B cell (primary cell): ENCODE measurements around the gene SMAP1. TPM values are rescaled to one million over a fixed set of nuclear protein-coding genes. Genes with fewer than 3 reads are reported as not detected.

Source experiments
- ATAC-seq: fragments of 200-7000 bp; cut with Tn5 transposase; one replicate; pipeline ENCODE4 v1.10.0; 2021; ENCODE audit warnings: low read depth, mild to moderate bottlenecking, moderate number of reproducible peaks, moderate library complexity
- CTCF ChIA-PET: fragments of 350-600 bp; sonication (Branson Sonifier 250); formaldehyde crosslinking; loops from one replicate; lab custom pipeline; 2021; ENCODE audit warnings: antibody characterized with exemption, inconsistent platforms; lab: Charles Lee
- POLR2A ChIA-PET: fragments of 350-600 bp; sonication (Branson Sonifier 250); formaldehyde crosslinking; loops from one replicate; lab custom pipeline; 2021; ENCODE audit warnings: antibody characterized with exemption; lab: Charles Lee
- DNase-seq: peaks from one replicate; pipeline ENCODE4 v3.0.0; 2013
- H2AFZ ChIP-seq: 2 replicates; pipeline ENCODE4 v1.6.1; 2012; ENCODE audit warnings: mild to moderate bottlenecking, low read depth, low read length; ENCODE audit not compliant: insufficient read depth, poor library complexity, severe bottlenecking
- H3K27ac ChIP-seq, 2 donors: 1 replicate in 1 of 2; 2 replicates in 1 of 2; pipeline ENCODE4 v1.5.1; 2012 to 2013; ENCODE audit warnings: low read length in 2 of 2, mild to moderate bottlenecking in 2 of 2, moderate library complexity in 1 of 2
- H3K27me3 ChIP-seq, 4 experiments: fragments of 200-600 bp in 1 of 4; sonication (generic) in 1 of 4; replicated peaks in 1 of 4; 1 replicate in 2 of 4; 2 replicates in 2 of 4; pipeline versions ENCODE4 v1.6.1 to v1.7.0; 2013 to 2016; ENCODE audit warnings: low read length in 3 of 4, mild to moderate bottlenecking in 2 of 4, mixed read lengths in 1 of 4, moderate library complexity in 1 of 4; ENCODE audit not compliant: insufficient read depth in 4 of 4, control insufficient read depth in 3 of 4; ENCODE audit errors: control extremely low read depth in 1 of 4
- H3K36me3 ChIP-seq, 2 experiments: replicated peaks in 1 of 2; 1 replicate in 1 of 2; 2 replicates in 1 of 2; pipeline versions ENCODE4 v1.6.1 to v1.7.1; 2013; ENCODE audit warnings: low read length in 1 of 2; ENCODE audit not compliant: insufficient read depth in 2 of 2, control insufficient read depth in 1 of 2; ENCODE audit errors: control extremely low read depth in 1 of 2, extremely low read depth in 1 of 2
- H3K4me1 ChIP-seq, 2 donors: fragments of 200-600 bp in 1 of 2; sonication (generic) in 1 of 2; 1 replicate in 1 of 2; 2 replicates in 1 of 2; pipeline versions ENCODE4 v1.5.1 to v1.6.1; 2013 to 2017; ENCODE audit warnings: low read length in 2 of 2; ENCODE audit not compliant: control insufficient read depth in 2 of 2, insufficient read depth in 2 of 2
- H3K4me2 ChIP-seq: replicated peaks from 2 replicates; pipeline ENCODE3; 2012; ENCODE audit warnings: mild to moderate bottlenecking, low read depth, low read length; ENCODE audit not compliant: poor library complexity, severe bottlenecking
- H3K4me3 ChIP-seq, 5 experiments: fragments of 200-600 bp in 1 of 5; sonication (generic) in 1 of 5; 1 replicate in 3 of 5; 2 replicates in 2 of 5; pipeline versions ENCODE4 v1.5.1 to v1.7.0; 2011 to 2016; ENCODE audit warnings: low read length in 4 of 5, mild to moderate bottlenecking in 4 of 5, low read depth in 2 of 5, control low read depth in 1 of 5, moderate library complexity in 1 of 5; ENCODE audit not compliant: insufficient read depth in 1 of 5; ENCODE audit errors: control extremely low read depth in 1 of 5, extremely low read depth in 1 of 5
- H3K79me2 ChIP-seq: fragments of 200-600 bp; sonication (generic); one replicate; pipeline ENCODE4 v1.6.0; 2016; ENCODE audit warnings: low read length; ENCODE audit not compliant: control insufficient read depth, insufficient read depth
- H3K9ac ChIP-seq: fragments of 200-600 bp; sonication (generic); 2 replicates; pipeline ENCODE4 v1.6.1; 2017; ENCODE audit warnings: mild to moderate bottlenecking, low read length, moderate library complexity
- H3K9me3 ChIP-seq, 3 donors: one replicate each; pipeline versions ENCODE4 v1.6.1 to v1.7.1; 2013; ENCODE audit warnings: low read length in 2 of 3; ENCODE audit not compliant: control insufficient read depth in 2 of 3, insufficient read depth in 1 of 3; ENCODE audit errors: control extremely low read depth in 1 of 3
- H4K20me1 ChIP-seq: 2 replicates; pipeline ENCODE4 v1.6.0; 2012; ENCODE audit warnings: mild to moderate bottlenecking, low read length; ENCODE audit not compliant: insufficient read depth, control insufficient read depth, poor library complexity, severe bottlenecking
- H3K27ac Mint-ChIP-seq: one replicate; pipeline ENCODE4 v1.8.0; 2021; ENCODE audit warnings: mixed read lengths
- H3K27me3 Mint-ChIP-seq: one replicate; pipeline ENCODE4 v1.8.0; 2021; ENCODE audit warnings: mixed read lengths
- H3K4me1 Mint-ChIP-seq: one replicate; pipeline ENCODE4 v1.8.0; 2021; ENCODE audit warnings: mixed read lengths
- H3K4me3 Mint-ChIP-seq: one replicate; pipeline ENCODE4 v1.8.0; 2021; ENCODE audit warnings: mixed read lengths
- H3K9me3 Mint-ChIP-seq: one replicate; pipeline ENCODE4 v1.8.0; 2022; ENCODE audit warnings: mixed read lengths; ENCODE audit not compliant: insufficient read depth
- EZH2 ChIP-seq: IDR thresholded peaks from 2 replicates; pipeline ENCODE4 v1.6.1; 2012; ENCODE audit warnings: borderline replicate concordance, low read depth, mild to moderate bottlenecking, moderate library complexity, low read length; ENCODE audit not compliant: insufficient read depth, poor library complexity, severe bottlenecking
- WGBS: methylation state at CpG from one replicate; pipeline ENCODE4 v1.1.5; 2013; ENCODE audit warnings: missing lambda C conversion rate; ENCODE audit not compliant: insufficient coverage; 5-methylcytosine and 5-hydroxymethylcytosine counted together
- intact Hi-C: fragments of 100-400 bp; cut with micrococcal nuclease; formaldehyde crosslinking; loops from one replicate; pipeline ENCODE4 v1.10.0; 2022
- polyA plus RNA-seq: library from polyadenylated mRNA; depleted of rRNA; stranded (reverse); fragments of >200 nt; gene quantifications from 2 replicates; pipeline ENCODE4 v1.2.3, GENCODE V29; 2012
- total RNA-seq, 2 donors: library from RNA; stranded (reverse); fragments of 120-200 nt in 1 of 2; gene quantifications; 1 replicate in 1 of 2; 2 replicates in 1 of 2; pipeline versions ENCODE4 v1.2.3 to v1.2.4, GENCODE V29; 2013 to 2022
- TF ChIP-seq, protein P1 (sequence below): fragments of 200-600 bp; IDR thresholded peaks from one replicate; pipeline ENCODE4 v1.8.0; 2022; ENCODE audit warnings: antibody characterized with exemption, mild to moderate bottlenecking

Gene SMAP1
- total and polyA plus RNA-seq, 2 donors (not counting 1 experiment from before 2014, with no cell fraction given), result 11.0 to 21.7 TPM

GRCh38 chr6:70846207-70846835, 178.6 kb downstream of the SMAP1 start:
- Histone ChIP-seq H3K9me3 (no peaks in the 10 kb centered on the region), H3K79me2 (no peaks in the 10 kb centered on the region), H3K27me3 (no peaks in the 10 kb centered on the region), H3K4me1 (peaks cover 0 to 11% of the 10 kb centered on the region in 2 donors), H4K20me1 (no peaks in the 10 kb centered on the region), H2AFZ (no peak overlapping the region), H3K4me2 (no peak overlapping the region), H3K27ac (no peak overlapping the region), H3K4me3 (no peak overlapping the region), H3K9ac (no peak overlapping the region), H3K36me3 (no peaks in the 10 kb centered on the region)
- WGBS, result over 99% methylated on average over 7 of the region's 8 CpGs
- CTCF ChIA-PET, result no interaction called here
- no peaks in the 10 kb centered on the region for H3K27me3 Mint-ChIP-seq
- H3K4me3 Mint-ChIP-seq, result no peak overlapping the region
- no peak for ATAC-seq
- TF ChIP-seq, protein P1, sequence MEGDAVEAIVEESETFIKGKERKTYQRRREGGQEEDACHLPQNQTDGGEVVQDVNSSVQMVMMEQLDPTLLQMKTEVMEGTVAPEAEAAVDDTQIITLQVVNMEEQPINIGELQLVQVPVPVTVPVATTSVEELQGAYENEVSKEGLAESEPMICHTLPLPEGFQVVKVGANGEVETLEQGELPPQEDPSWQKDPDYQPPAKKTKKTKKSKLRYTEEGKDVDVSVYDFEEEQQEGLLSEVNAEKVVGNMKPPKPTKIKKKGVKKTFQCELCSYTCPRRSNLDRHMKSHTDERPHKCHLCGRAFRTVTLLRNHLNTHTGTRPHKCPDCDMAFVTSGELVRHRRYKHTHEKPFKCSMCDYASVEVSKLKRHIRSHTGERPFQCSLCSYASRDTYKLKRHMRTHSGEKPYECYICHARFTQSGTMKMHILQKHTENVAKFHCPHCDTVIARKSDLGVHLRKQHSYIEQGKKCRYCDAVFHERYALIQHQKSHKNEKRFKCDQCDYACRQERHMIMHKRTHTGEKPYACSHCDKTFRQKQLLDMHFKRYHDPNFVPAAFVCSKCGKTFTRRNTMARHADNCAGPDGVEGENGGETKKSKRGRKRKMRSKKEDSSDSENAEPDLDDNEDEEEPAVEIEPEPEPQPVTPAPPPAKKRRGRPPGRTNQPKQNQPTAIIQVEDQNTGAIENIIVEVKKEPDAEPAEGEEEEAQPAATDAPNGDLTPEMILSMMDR, result no peak
- TF ChIP-seq EZH2, result no peak
- POLR2A ChIA-PET, result interaction anchor here (0.5 kb wide), 1 partner anchor 434 kb away, joined by 4 read pairs; no protein-coding TSS in a partner anchor
- peaks cover 18% of the 10 kb centered on the region for H3K4me1 Mint-ChIP-seq
- no peak overlapping the region for H3K27ac Mint-ChIP-seq
- H3K9me3 Mint-ChIP-seq, result no peaks in the 10 kb centered on the region
- no peak for DNase-seq
- intact Hi-C loops, result no loop called here
